G401.6 (cell line): ENCODE results near the gene LSM7.

Source experiments
- FAIRE-seq: peaks from 2 replicates; lab custom pipeline; 2012; peaks lifted over from hg19 to GRCh38; lab: Jason Lieb, UNC

The LSM7 gene

GRCh38 chr19:2328401-2329148, at the start of gene LSM7, which contains the start of gene SPPL2B:
TSS of gene LSM7 (minus strand) at chr19:2328586. CDS start at chr19:2328566, 20 bp downstream.
TSS of gene SPPL2B (plus strand) at chr19:2328684. CDS start at chr19:2328710, 26 bp downstream.
- no peak for FAIRE-seq

DNA sequence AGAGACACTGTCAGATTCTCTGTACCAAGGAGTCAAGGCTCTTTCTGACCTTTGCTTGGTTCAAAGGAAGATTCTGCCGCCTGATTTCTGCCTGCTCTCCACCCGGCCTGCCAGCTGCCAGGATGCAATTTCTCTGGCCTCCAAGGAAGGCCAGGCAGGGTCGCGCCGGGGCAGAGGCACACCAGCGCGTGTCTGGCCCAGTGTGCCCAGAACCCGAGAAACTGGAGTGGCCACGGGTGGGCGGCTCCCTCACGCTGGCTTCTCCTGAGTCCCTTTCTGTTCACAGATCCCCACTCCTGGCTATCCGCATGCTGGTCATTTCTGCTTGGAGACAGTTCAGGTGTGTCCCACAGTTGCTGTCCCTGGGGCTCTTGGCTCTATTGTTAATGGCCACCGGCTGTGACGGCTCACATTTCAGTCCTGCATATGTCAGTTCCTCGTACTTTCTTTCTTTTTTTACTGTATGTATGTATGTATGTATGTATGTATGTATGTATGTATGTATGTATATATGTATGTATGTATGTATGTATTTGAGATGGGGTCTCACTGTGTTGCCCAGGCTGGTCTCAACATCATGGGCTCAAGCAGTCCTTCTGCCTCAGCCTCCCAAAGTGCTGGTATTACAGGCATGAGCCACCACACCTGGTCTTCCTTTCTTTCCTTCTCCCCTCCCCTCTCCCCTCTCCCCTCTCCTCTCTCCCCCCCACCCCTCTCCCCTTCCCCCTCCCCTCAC, 48.6 kb upstream of the LSM7 start:
- FAIRE-seq = no peak

GRCh38 chr19:2375353-2376121, 47.2 kb upstream of the LSM7 start:
- no peak for FAIRE-seq

DNA sequence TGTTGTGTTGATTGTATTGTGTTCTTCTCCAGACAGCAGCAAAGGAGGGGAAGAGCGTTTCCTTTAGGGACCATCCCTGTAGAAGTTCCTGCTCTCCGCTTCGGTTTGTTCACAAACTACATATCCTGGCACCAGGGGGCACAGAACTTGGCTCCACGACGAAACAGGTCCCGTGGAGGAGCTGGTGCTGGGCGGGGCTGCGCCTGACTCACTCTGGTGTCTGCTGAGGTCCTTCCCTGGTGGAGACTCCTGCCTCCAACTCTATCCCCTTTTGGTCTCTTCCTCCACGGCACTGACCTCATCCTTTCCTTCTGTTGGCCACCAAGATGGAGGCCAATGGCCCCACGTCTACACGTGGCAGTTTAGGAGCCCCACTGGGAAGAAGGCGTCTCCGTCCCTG, 46.4 kb upstream of the LSM7 start:
- no peak for FAIRE-seq

DNA sequence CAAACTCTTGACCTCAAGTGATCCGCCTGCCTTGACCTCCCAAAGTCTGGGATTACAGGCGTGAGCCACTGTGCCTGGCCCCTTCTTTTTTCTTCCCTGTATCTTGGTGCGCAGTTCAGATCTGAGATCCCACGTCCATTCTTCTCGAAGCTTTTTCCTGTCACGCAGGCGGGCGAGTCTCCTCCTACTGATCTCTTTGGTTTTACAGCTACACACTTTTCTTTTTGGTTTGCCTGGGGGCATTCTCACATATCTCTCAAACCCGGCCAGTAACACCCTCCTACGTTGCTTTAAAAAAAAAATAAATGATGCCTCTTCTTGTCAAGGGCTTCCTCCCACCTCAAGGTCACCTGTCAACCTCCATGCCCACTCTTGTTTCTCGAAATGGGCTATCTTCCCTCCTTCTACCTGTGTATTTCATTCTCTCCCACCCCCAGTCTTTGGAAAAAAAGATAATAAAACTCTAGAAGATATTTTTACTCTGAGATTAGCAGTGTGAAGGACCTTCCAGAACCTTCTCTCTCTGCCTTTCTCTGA, 43.8 kb upstream of the LSM7 start:
- no peak for FAIRE-seq

DNA sequence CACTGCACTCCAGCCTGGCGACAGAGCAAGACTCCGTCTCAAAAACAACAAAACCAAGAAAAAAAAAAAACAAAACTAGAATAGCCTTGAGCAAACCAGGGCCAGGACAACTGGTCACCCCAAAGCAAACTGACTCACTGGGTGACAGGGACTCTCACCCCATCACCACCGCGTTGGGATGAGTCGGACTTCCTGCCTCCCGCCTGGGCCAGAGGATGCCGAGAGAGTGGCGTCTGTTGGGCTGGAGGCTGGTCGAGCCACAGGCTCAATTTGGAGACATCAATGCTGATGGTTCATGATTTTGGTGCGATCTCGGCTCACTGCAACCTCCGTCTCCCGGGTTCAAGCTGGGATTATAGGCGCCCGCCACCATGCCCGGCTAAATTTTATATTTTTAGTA, 43.3 kb upstream of the LSM7 start:
- no peak for FAIRE-seq

DNA sequence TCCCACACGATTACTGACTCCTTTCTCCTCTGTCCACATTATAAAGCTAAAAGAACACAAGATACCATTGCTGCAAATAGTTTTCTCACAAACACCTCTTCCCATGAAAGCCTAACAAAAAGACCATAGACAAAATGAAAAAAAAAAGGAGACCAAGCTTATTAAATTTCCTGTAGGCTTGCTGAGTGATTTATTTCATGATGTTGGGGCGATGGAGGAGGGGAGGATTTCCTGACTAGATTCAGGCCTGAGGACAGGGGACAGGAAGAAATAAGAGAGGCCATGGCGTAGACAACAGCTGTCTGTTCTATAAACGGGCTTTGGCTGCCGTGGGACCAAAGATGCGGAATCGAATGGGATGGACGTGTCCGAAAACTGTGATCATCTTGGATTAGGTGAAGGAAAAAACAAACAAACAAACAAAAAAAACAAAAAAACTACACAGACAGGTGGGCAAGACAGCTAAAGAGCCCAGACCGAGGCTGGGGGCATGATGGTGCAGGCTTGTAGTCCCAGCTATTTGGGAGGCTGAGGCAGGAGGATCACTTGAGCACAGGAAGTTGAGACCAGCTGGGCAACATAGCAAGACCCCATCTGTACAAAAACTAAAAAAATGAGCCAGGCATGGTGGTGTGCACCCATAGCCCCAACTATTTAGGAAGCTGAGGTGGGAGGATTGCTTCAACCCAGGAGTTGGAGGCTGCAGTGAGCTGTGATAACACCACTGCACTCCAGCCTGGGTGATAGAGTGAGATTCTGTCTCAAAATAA, 37.0 kb upstream of the LSM7 start:
- no peak for FAIRE-seq

GRCh38 chr19:2363419-2363818, 35.0 kb upstream of the LSM7 start:
- FAIRE-seq = no peak

DNA sequence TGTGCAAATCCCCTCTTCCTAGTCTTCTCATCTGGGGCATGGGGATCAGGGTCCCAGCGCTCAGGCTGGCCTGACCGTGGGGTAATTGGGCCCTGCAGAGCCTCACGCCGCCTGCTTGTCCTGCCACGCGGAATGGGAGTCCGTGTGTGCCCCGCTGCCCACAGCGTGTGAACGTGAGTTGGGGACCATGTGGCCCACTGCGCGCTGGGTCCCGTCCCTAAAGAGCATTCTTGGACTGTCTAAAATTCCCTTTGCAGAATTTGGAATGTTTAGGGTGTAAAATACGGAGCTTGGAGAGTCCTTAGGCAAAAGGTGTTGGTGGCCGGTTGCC, 34.5 kb upstream of the LSM7 start:
- no peak for FAIRE-seq

- no peak for FAIRE-seq
Measured at GRCh38 chr19:2362046-2362969, 33.9 kb upstream of the LSM7 start.

- FAIRE-seq = no peak
Measured at GRCh38 chr19:2361246-2362045, 33.1 kb upstream of the LSM7 start.

GRCh38 chr19:2360833-2361232, 32.4 kb upstream of the LSM7 start:
- FAIRE-seq = no peak

GRCh38 chr19:2359992-2360685, 31.8 kb upstream of the LSM7 start, which contains the start of gene TMPRSS9:
TSS of gene TMPRSS9 (plus strand) at chr19:2360265. CDS start at chr19:2389786, 29,521 bp downstream.
- FAIRE-seq = no peak

DNA sequence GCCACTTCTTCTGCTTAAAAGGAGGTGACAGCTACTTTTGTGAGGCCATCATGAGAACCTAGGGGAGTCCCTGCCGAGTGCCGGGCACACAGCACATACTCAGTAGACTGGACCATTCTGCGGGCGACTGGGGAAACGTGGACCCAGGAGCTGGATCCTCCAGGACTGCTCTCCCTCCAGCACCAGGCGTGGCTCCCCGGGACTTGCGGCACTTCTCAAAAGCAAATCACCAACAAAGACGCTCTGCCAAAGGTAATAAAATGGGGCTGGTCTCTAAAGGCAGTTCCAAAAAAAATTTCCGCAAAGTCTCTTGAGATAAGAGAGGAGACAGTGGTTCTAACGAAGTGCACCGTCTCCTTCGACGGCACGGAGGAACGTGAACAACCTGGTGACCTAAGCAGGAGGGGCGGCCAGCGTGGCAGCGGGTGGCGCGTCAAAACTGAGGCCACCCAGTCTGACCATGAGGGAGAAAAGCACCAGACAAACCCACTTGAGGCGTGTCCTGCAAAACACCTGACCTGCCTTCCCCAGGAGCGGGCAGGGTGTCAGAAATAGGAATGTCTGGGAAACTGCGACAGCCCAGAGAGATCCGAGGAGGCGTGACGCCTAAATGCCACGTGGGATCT, 30.3 kb upstream of the LSM7 start:
- FAIRE-seq = no peak

GRCh38 chr19:2357279-2358206, 29.2 kb upstream of the LSM7 start:
- no peak for FAIRE-seq

DNA sequence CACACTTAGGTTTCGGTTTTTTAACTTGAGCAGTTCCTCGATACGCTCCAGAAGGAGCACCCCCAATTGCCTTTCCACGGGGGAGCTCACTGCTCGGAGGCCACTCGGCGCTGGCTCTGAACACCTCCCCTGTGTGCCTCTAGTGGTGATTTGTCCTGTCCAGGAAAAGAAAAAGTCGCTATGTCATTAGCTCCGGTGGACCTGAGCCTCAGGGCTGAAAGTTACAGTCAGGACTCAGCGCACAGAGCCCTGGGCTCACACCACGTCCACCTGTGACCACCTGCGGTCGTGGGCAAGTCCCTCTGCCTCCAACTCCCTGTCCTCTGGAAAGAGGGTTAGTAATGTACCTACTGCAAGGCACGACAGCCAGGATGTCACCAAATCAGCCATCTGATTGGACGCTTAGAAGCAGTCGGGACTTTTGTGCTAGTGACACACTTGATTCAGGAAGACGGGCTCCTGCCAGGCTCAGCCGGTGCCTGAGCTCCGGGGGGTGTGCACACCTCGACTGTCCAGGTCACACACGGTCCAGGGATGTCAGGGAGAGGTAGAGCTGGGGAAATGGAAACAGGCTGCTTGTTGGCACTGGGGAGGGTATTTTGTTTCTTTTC, 27.8 kb upstream of the LSM7 start:
- FAIRE-seq = no peak
